GM23338 (cell line): ENCODE measurements around the gene CFAP58. TPM values are rescaled to one million over a fixed set of nuclear protein-coding genes. Genes with fewer than 3 reads are reported as not detected.

Source experiments
- ATAC-seq: fragments of 200-7000 bp; cut with Tn5 transposase; 3 replicates; pipeline ENCODE4 v1.9.1; 2020
- DNase-seq: peaks from one replicate; pipeline ENCODE4 v3.0.0-alpha.2; 2015; ENCODE audit warnings: low spot score
- H2AFZ ChIP-seq: fragments of 200-600 bp; sonication (generic); 2 replicates; pipeline ENCODE4 v1.8.0; 2016; ENCODE audit warnings: antibody characterized with exemption, mild to moderate bottlenecking, moderate library complexity
- H3F3A ChIP-seq: fragments of 200-600 bp; sonication (generic); replicated peaks from 2 replicates; pipeline ENCODE4 v1.8.0; 2017; ENCODE audit warnings: antibody characterized with exemption, mixed run types, low read depth
- H3K27ac ChIP-seq: fragments of 200-600 bp; sonication (generic); 2 replicates; pipeline ENCODE4 v1.6.1; 2016; ENCODE audit warnings: low read depth
- H3K27me3 ChIP-seq: fragments of 200-600 bp; sonication (generic); 2 replicates; pipeline ENCODE4 v1.8.0; 2016; ENCODE audit warnings: mild to moderate bottlenecking, mixed run types, moderate library complexity; ENCODE audit not compliant: insufficient read depth
- H3K36me3 ChIP-seq: fragments of 200-600 bp; sonication (generic); 2 replicates; pipeline ENCODE4 v1.8.0; 2016; ENCODE audit warnings: mild to moderate bottlenecking; ENCODE audit not compliant: insufficient read depth
- H3K4me1 ChIP-seq: fragments of 200-600 bp; sonication (generic); 2 replicates; pipeline ENCODE4 v1.8.0; 2016; ENCODE audit warnings: mild to moderate bottlenecking, moderate library complexity; ENCODE audit not compliant: insufficient read depth
- H3K4me2 ChIP-seq: fragments of 200-600 bp; sonication (generic); 2 replicates; pipeline ENCODE4 v1.7.1; 2017; ENCODE audit warnings: mixed run types
- H3K4me3 ChIP-seq: fragments of 200-600 bp; sonication (generic); 2 replicates; pipeline ENCODE4 v1.6.1; 2016; ENCODE audit warnings: mixed run types
- H3K79me2 ChIP-seq: fragments of 200-600 bp; sonication (generic); replicated peaks from 2 replicates; pipeline ENCODE4 v1.8.0; 2017; ENCODE audit warnings: mild to moderate bottlenecking; ENCODE audit not compliant: insufficient read depth
- H3K9me2 ChIP-seq: fragments of 200-600 bp; sonication (generic); 2 replicates; pipeline ENCODE4 v1.8.0; 2017; ENCODE audit not compliant: insufficient read depth
- H4K20me1 ChIP-seq: fragments of 200-600 bp; sonication (generic); replicated peaks from 2 replicates; pipeline ENCODE4 v1.8.0; 2017; ENCODE audit warnings: mild to moderate bottlenecking; ENCODE audit not compliant: insufficient read depth
- H3K27ac Mint-ChIP-seq: 2 replicates; pipeline ENCODE4 v1.8.0; 2020; ENCODE audit warnings: inconsistent platforms, mild to moderate bottlenecking, moderate library complexity, mixed read lengths
- H3K27me3 Mint-ChIP-seq: 3 replicates; pipeline ENCODE4 v1.8.0; 2022; ENCODE audit warnings: low read depth, mild to moderate bottlenecking, moderate library complexity, mixed read lengths, inconsistent platforms; ENCODE audit not compliant: insufficient read depth, poor library complexity
- H3K36me3 Mint-ChIP-seq: 3 replicates; pipeline ENCODE4 v1.8.0; 2021; ENCODE audit warnings: low read depth, mild to moderate bottlenecking, inconsistent platforms, moderate library complexity, mixed read lengths
- H3K4me1 Mint-ChIP-seq: 3 replicates; pipeline ENCODE4 v1.8.0; 2020; ENCODE audit warnings: mild to moderate bottlenecking, inconsistent platforms, mixed read lengths
- H3K4me3 Mint-ChIP-seq: 3 replicates; pipeline ENCODE4 v1.8.0; 2021; ENCODE audit warnings: moderate library complexity, mild to moderate bottlenecking, inconsistent platforms, mixed read lengths
- H3K9me3 Mint-ChIP-seq: 3 replicates; pipeline ENCODE4 v1.8.0; 2020; ENCODE audit warnings: moderate library complexity, mild to moderate bottlenecking, inconsistent platforms, mixed read lengths
- CREB1 ChIP-seq: fragments of 250-450 bp; sonication (Bioruptor Pico); IDR thresholded peaks from 2 replicates; pipeline ENCODE4 v1.5.0; 2020; ENCODE audit warnings: low read depth, mild to moderate bottlenecking, moderate library complexity
- EZH2phosphoT487 ChIP-seq: fragments of 200-600 bp; sonication (generic); IDR thresholded peaks from one replicate; pipeline ENCODE4 v1.8.1; 2018; ENCODE audit warnings: antibody characterized with exemption; ENCODE audit not compliant: unreplicated experiment
- JUNB ChIP-seq: IDR thresholded peaks from one replicate; pipeline ENCODE4 v1.6.1; 2016; ENCODE audit warnings: antibody characterized with exemption; ENCODE audit not compliant: unreplicated experiment
- POLR2AphosphoS5 ChIP-seq: IDR thresholded peaks from 2 replicates; pipeline ENCODE4 v1.6.1; 2016; ENCODE audit warnings: antibody characterized with exemption, low read depth
- ZNF331 ChIP-seq: fragments of 250-450 bp; sonication (Bioruptor Pico); IDR thresholded peaks from 2 replicates; pipeline ENCODE4 v1.5.0; 2020; ENCODE audit warnings: low read depth, mild to moderate bottlenecking, moderate library complexity
- long read RNA-seq: library from polyadenylated mRNA; unstranded; transcript quantifications from one replicate; pipeline ENCODE4 v2.0.0, GENCODE V29; 2020; ENCODE audit not compliant: unreplicated experiment
- polyA plus RNA-seq: library from polyadenylated mRNA; unstranded; fragments of >200 nt; fragmentation: Nextera tagmentation; extraction: Ambion mirVana; gene quantifications from 2 replicates; pipeline ENCODE4 v1.2.1, GENCODE V29; 2016
- total RNA-seq: library from RNA; depleted of rRNA; stranded (reverse); fragments of >200 nt; shearing (Covaris generic); gene quantifications from 2 replicates; pipeline ENCODE4 v1.2.3, GENCODE V29; 2014; rRNA removed
- TF ChIP-seq, protein P1 (sequence below), 2 experiments: fragments of 200-600 bp in 1 of 2; sonication (generic) in 1 of 2; conservative IDR thresholded peaks; 2 replicates each; pipeline versions ENCODE4 v1.5.1 to v1.6.1; 2016 to 2017; ENCODE audit warnings: antibody characterized with exemption in 2 of 2, low read depth in 2 of 2, mild to moderate bottlenecking in 2 of 2, moderate library complexity in 1 of 2
- TF ChIP-seq, protein P2 (sequence below): IDR thresholded peaks from 2 replicates; pipeline ENCODE4 v1.6.1; 2016; ENCODE audit warnings: antibody characterized with exemption
- TF ChIP-seq, protein P3 (sequence below): IDR thresholded peaks from one replicate; pipeline ENCODE4 v1.6.1; 2018; ENCODE audit warnings: antibody characterized with exemption; ENCODE audit not compliant: unreplicated experiment

The CFAP58 gene, protein sequence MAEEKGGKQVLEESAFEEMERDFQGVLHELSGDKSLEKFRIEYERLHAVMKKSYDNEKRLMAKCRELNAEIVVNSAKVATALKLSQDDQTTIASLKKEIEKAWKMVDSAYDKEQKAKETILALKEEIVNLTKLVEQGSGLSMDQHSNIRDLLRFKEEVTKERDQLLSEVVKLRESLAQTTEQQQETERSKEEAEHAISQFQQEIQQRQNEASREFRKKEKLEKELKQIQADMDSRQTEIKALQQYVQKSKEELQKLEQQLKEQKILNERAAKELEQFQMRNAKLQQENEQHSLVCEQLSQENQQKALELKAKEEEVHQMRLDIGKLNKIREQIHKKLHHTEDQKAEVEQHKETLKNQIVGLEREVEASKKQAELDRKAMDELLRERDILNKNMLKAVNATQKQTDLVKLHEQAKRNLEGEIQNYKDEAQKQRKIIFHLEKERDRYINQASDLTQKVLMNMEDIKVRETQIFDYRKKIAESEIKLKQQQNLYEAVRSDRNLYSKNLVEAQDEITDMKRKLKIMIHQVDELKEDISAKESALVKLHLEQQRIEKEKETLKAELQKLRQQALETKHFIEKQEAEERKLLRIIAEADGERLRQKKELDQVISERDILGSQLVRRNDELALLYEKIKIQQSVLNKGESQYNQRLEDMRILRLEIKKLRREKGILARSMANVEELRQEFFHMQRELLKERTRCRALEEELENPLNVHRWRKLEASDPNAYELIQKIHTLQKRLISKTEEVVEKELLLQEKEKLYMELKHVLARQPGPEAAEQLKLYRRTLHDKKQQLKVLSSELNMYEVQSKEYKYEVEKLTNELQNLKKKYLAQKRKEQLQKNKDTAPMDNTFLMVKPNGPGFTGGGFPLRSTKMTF
- total RNA-seq (0.39 and 0.63 TPM in 2 replicates), polyA plus RNA-seq (0.24 and 0.89 TPM in 2 replicates)
- long read RNA-seq, partial matches to known transcripts, result 0 of 2 reads
- long read RNA-seq, other reads (novel, unspliced or antisense), result 2 of 2 reads

DNA sequence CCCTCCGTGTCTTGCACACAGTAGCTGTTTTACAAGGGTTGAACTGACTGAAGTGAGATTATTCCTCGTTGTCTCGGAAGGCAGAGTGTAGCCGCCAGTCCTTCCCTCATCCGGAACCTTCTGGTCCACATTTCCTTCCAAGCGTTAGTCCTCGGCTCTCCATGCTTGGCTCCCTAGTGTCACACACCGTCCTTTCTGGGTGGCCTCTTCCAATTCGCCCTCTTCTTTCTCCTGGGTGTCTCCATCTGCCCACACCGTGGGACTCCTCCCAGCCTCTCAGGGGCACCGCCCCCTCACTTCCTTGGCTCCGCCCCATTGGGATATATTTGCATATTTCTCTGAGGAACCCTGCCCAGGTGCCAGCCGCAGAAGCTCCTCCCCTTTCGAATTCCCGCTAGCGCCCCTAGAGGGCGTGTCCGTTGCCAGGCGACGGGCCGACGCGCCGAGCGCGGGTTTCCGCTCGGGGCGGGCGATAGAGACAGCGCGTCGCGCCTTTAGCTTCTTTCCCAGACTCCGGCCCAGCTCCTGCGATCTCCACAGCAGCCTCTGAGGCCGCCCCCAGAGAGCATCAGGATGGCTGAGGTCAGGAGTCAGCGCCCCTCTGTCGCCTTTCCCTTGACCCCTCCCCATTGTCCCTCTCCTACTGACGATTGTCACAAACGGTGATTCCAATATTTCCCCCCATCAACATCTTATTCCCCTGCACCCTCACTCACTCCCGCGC lies at the start of gene CFAP58:
TSS of gene CFAP58 (plus strand) at position 509 of the 724 bp plus-strand sequence. CDS start at position 574, 65 bp downstream.
- Histone ChIP-seq H3K4me3 (peak within 1 kb of the TSS; percentile 51), H3K9me2 (no peaks in the 10 kb centered on the region), H4K20me1 (no peaks in the 10 kb centered on the region; the same call in 1 of the 2 replicates), H2AFZ (peak within 1 kb of the TSS; percentile 88; the same call in 1 of the 2 replicates), H3K4me2 (peak within 1 kb of the TSS; percentile 76), H3K27ac (no peak within 1 kb of the TSS), H3K36me3 (no peaks in the 10 kb centered on the region), H3K4me1 (peaks cover 12% of the 10 kb centered on the region; the same call in 1 of the 2 replicates), H3K79me2 (no peaks in the 10 kb centered on the region), H3F3A (0 out of 2 replicates have a peak, but pooled peaks cover 2% of the 10 kb centered on the region), H3K27me3 (peaks cover 27% of the 10 kb centered on the region)
- H3K36me3 Mint-ChIP-seq, result no peaks in the 10 kb centered on the region
- DNase-seq, result peak; percentile 98
- no peak within 1 kb of the TSS for H3K27ac Mint-ChIP-seq
- H3K27me3 Mint-ChIP-seq, result no peaks in the 10 kb centered on the region
- TF ChIP-seq, protein P1, sequence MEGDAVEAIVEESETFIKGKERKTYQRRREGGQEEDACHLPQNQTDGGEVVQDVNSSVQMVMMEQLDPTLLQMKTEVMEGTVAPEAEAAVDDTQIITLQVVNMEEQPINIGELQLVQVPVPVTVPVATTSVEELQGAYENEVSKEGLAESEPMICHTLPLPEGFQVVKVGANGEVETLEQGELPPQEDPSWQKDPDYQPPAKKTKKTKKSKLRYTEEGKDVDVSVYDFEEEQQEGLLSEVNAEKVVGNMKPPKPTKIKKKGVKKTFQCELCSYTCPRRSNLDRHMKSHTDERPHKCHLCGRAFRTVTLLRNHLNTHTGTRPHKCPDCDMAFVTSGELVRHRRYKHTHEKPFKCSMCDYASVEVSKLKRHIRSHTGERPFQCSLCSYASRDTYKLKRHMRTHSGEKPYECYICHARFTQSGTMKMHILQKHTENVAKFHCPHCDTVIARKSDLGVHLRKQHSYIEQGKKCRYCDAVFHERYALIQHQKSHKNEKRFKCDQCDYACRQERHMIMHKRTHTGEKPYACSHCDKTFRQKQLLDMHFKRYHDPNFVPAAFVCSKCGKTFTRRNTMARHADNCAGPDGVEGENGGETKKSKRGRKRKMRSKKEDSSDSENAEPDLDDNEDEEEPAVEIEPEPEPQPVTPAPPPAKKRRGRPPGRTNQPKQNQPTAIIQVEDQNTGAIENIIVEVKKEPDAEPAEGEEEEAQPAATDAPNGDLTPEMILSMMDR (conservative IDR thresholded peaks at IDR 0.05; ENCODE audit: low read depth in 2 of 2), result peak; percentile 57 to 73
- peak; percentile 62 for TF ChIP-seq POLR2AphosphoS5
- no peak for TF ChIP-seq JUNB
- H3K9me3 Mint-ChIP-seq, result no peaks in the 10 kb centered on the region
- no peak within 1 kb of the TSS; the same call in 1 of the 3 replicates for H3K4me3 Mint-ChIP-seq
- peak; percentile 95 for ATAC-seq
- peaks cover 6% of the 10 kb centered on the region; the same call in 2 of the 3 replicates for H3K4me1 Mint-ChIP-seq

DNA sequence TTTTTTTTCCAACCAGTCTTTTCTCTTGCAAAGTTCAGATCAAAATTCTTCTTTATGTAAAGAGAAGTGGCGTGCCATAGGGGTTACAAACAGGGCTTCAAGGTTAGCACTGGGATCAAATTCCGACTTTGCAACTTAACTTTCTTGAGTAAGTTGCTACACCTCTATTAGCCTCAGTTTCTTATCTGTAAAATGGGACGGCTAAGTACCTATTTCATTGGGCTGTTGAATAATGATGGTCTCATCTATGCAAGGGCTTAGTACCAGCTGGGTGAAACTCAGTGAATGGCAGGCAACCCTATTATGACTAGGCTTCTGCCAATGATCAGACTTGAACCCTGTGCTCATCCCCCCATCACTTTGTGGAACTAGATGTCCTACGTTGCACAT lies 49.3 kb upstream of the CFAP58 start:
- Histone ChIP-seq H3K27me3 (no peaks in the 10 kb centered on the region), H3F3A (no peaks in the 10 kb centered on the region), H3K27ac (no peak overlapping the region), H3K9me2 (peaks cover 6% of the 10 kb centered on the region; the same call in 1 of the 2 replicates), H3K4me3 (no peak overlapping the region), H4K20me1 (no peaks in the 10 kb centered on the region), H2AFZ (no peak overlapping the region), H3K4me2 (no peak overlapping the region), H3K79me2 (no peaks in the 10 kb centered on the region), H3K4me1 (no peaks in the 10 kb centered on the region), H3K36me3 (peaks cover 6% of the 10 kb centered on the region; the same call in 1 of the 2 replicates)
- ATAC-seq, result no peak
- DNase-seq, result no peak
- peaks cover 29% of the 10 kb centered on the region for H3K9me3 Mint-ChIP-seq
- peaks cover 47% of the 10 kb centered on the region for H3K36me3 Mint-ChIP-seq
- peaks cover 7% of the 10 kb centered on the region for H3K27me3 Mint-ChIP-seq
- no peak overlapping the region for H3K27ac Mint-ChIP-seq
- H3K4me3 Mint-ChIP-seq, result no peak overlapping the region
- peaks cover 16% of the 10 kb centered on the region for H3K4me1 Mint-ChIP-seq
- TF ChIP-seq ZNF331 (CRISPR knock-in tag) (no peak), CREB1 (CRISPR knock-in tag) (no peak), POLR2AphosphoS5 (no peak), EZH2phosphoT487 (no peak)
- TF ChIP-seq, protein P2, sequence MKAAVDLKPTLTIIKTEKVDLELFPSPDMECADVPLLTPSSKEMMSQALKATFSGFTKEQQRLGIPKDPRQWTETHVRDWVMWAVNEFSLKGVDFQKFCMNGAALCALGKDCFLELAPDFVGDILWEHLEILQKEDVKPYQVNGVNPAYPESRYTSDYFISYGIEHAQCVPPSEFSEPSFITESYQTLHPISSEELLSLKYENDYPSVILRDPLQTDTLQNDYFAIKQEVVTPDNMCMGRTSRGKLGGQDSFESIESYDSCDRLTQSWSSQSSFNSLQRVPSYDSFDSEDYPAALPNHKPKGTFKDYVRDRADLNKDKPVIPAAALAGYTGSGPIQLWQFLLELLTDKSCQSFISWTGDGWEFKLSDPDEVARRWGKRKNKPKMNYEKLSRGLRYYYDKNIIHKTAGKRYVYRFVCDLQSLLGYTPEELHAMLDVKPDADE, result no peak
- TF ChIP-seq, protein P1 (conservative IDR thresholded peaks at IDR 0.05; ENCODE audit: low read depth in 2 of 2), result no peak
- TF ChIP-seq, protein P3, sequence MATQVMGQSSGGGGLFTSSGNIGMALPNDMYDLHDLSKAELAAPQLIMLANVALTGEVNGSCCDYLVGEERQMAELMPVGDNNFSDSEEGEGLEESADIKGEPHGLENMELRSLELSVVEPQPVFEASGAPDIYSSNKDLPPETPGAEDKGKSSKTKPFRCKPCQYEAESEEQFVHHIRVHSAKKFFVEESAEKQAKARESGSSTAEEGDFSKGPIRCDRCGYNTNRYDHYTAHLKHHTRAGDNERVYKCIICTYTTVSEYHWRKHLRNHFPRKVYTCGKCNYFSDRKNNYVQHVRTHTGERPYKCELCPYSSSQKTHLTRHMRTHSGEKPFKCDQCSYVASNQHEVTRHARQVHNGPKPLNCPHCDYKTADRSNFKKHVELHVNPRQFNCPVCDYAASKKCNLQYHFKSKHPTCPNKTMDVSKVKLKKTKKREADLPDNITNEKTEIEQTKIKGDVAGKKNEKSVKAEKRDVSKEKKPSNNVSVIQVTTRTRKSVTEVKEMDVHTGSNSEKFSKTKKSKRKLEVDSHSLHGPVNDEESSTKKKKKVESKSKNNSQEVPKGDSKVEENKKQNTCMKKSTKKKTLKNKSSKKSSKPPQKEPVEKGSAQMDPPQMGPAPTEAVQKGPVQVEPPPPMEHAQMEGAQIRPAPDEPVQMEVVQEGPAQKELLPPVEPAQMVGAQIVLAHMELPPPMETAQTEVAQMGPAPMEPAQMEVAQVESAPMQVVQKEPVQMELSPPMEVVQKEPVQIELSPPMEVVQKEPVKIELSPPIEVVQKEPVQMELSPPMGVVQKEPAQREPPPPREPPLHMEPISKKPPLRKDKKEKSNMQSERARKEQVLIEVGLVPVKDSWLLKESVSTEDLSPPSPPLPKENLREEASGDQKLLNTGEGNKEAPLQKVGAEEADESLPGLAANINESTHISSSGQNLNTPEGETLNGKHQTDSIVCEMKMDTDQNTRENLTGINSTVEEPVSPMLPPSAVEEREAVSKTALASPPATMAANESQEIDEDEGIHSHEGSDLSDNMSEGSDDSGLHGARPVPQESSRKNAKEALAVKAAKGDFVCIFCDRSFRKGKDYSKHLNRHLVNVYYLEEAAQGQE, result no peak
